Fibroblast of peridontal ligament (primary cell): ENCODE data around the gene LRRC2.
A peak's percentile ranks its signal among the peaks of the same experiment; 100 is the strongest.

Experiments
- DNase-seq: peaks from one replicate; pipeline ENCODE4 v3.0.0-alpha.2; 2010; ENCODE audit errors: extremely low read depth

LRRC2 gene

GRCh38 chr3:46479696-46480095 is 86.4 kb downstream of the LRRC2 start:
- DNase-seq = no peak

GRCh38 chr3:46479021-46479420 is 87.1 kb downstream of the LRRC2 start:
- no peak for DNase-seq

- no peak for DNase-seq
Measured at GRCh38 chr3:46478341-46478740, 87.8 kb downstream of the LRRC2 start.

- no peak for DNase-seq
Measured at GRCh38 chr3:46477756-46478155, 88.3 kb downstream of the LRRC2 start.

GRCh38 chr3:46477145-46477544 is 89.0 kb downstream of the LRRC2 start:
- DNase-seq = no peak

- no peak for DNase-seq
Measured at GRCh38 chr3:46472736-46473135, 93.4 kb downstream of the LRRC2 start.

GRCh38 chr3:46471371-46471914 is 94.7 kb downstream of the LRRC2 start:
- DNase-seq = no peak

GRCh38 chr3:46470831-46471230 is 95.3 kb downstream of the LRRC2 start:
- no peak for DNase-seq

- DNase-seq = no peak
Measured at GRCh38 chr3:46469680-46470357, 96.3 kb downstream of the LRRC2 start.

GRCh38 chr3:46468753-46469600 is 97.1 kb downstream of the LRRC2 start:
- no peak for DNase-seq

- DNase-seq = no peak
Measured at GRCh38 chr3:46467562-46467961, 98.5 kb downstream of the LRRC2 start.

- no peak for DNase-seq
Measured at GRCh38 chr3:46466871-46467403, 99.2 kb downstream of the LRRC2 start.

GRCh38 chr3:46466273-46466672 is 99.8 kb downstream of the LRRC2 start:
- peak; percentile 16 for DNase-seq
